GM12878 (cell line): ENCODE results near the gene DLX3. TPM values are rescaled to one million over a fixed set of nuclear protein-coding genes. Genes with fewer than 3 reads are reported as not detected.

Experiments used
- ATAC-seq: fragments of 200-7000 bp; cut with Tn5 transposase; 3 replicates; pipeline ENCODE4 v1.9.1; 2020; ENCODE audit warnings: mild to moderate bottlenecking, moderate library complexity
- BruUV-seq: library from RNA; stranded (reverse); fragments of 400-500 nt; replicated peaks from 2 replicates; lab custom pipeline; 2021; lab: Mats Ljungman, UMichigan
- CTCF ChIA-PET: fragments of 300-600 bp; sonication (Branson Sonifier 250); formaldehyde crosslinking; extraction: SDS; loops from one replicate; lab custom pipeline; 2021; ENCODE audit warnings: inconsistent platforms; lab: Yijun Ruan, JAX
- POLR2A ChIA-PET: fragments of 350-600 bp; formaldehyde crosslinking; extraction: SDS; loops from one replicate; lab custom pipeline; 2021; ENCODE audit warnings: inconsistent platforms; lab: Charles Lee
- RAD21 ChIA-PET: fragments of 300-600 bp; sonication (Branson Sonifier 250); formaldehyde crosslinking; loops from one replicate; lab custom pipeline; 2023; ENCODE audit warnings: antibody characterized with exemption; ENCODE audit not compliant: unreplicated experiment; lab: Charles Lee
- SMC1A ChIA-PET: fragments of 300-600 bp; sonication (Branson Sonifier 250); formaldehyde crosslinking; loops from one replicate; lab custom pipeline; 2023; ENCODE audit not compliant: unreplicated experiment, uncharacterized antibody; lab: Charles Lee
- DNase-seq: peaks from one replicate; pipeline ENCODE4 v3.0.0-alpha.2; 2011; ENCODE audit warnings: low read depth, low spot score
- FAIRE-seq: peaks from 3 replicates; lab custom pipeline; 2011; peaks lifted over from hg19 to GRCh38; lab: Jason Lieb, UNC
- H2AFZ ChIP-seq: 2 replicates; pipeline ENCODE4 v1.6.0; 2011; ENCODE audit warnings: low read depth, low read length, control low read depth; ENCODE audit not compliant: control insufficient read depth
- H3K27ac ChIP-seq: 2 replicates; pipeline ENCODE4 v1.5.1; 2011; ENCODE audit warnings: control low read depth; ENCODE audit not compliant: control insufficient read depth, insufficient read depth
- H3K27me3 ChIP-seq, 2 experiments: replicated peaks in 1 of 2; 2 replicates each; pipeline versions ENCODE4 v1.6.0 to v1.6.1; 2011; ENCODE audit warnings: low read length in 1 of 2; ENCODE audit not compliant: control insufficient read depth in 2 of 2, insufficient read depth in 2 of 2
- H3K36me3 ChIP-seq, 2 experiments: 2 replicates each; pipeline ENCODE4 v1.5.1; 2011; ENCODE audit warnings: low read length in 1 of 2; ENCODE audit not compliant: control insufficient read depth in 2 of 2, insufficient read depth in 2 of 2
- H3K4me1 ChIP-seq: 2 replicates; pipeline ENCODE4 v1.6.1; 2011; ENCODE audit warnings: mild to moderate bottlenecking, low read length, moderate library complexity, mixed read lengths; ENCODE audit not compliant: control insufficient read depth, insufficient read depth
- H3K4me2 ChIP-seq: 2 replicates; pipeline ENCODE4 v1.6.0; 2011; ENCODE audit warnings: control low read depth; ENCODE audit not compliant: control insufficient read depth, insufficient read depth
- H3K4me3 ChIP-seq: fragments of 200-600 bp; sonication (generic); 2 replicates; pipeline ENCODE4 v1.5.1; 2016
- H3K79me2 ChIP-seq: 2 replicates; pipeline ENCODE4 v1.6.0; 2011; ENCODE audit warnings: low read length; ENCODE audit not compliant: control insufficient read depth, insufficient read depth
- H3K9ac ChIP-seq: 2 replicates; pipeline ENCODE4 v1.8.0; 2011; ENCODE audit warnings: low read length, control low read depth, mixed read lengths; ENCODE audit not compliant: control insufficient read depth, insufficient read depth
- H3K9me3 ChIP-seq: replicated peaks from 3 replicates; pipeline ENCODE4 v1.5.1; 2011; ENCODE audit warnings: mild to moderate bottlenecking, low read length; ENCODE audit not compliant: control insufficient read depth, insufficient read depth
- H4K20me1 ChIP-seq: 2 replicates; pipeline ENCODE4 v1.6.0; 2011; ENCODE audit not compliant: control insufficient read depth, insufficient read depth
- DPF2 ChIP-seq: fragments of 450-650 bp; IDR thresholded peaks from 2 replicates; pipeline ENCODE4 v1.6.1; 2017; ENCODE audit warnings: mild to moderate bottlenecking
- EED ChIP-seq: sonication (generic); IDR thresholded peaks from 2 replicates; pipeline ENCODE4 v1.6.1; 2016; ENCODE audit warnings: antibody characterized with exemption, low read depth
- HDAC2 ChIP-seq: fragments of 200-600 bp; sonication (generic); IDR thresholded peaks from 2 replicates; pipeline ENCODE4 v1.6.1; 2017
- HDAC6 ChIP-seq: fragments of 200-600 bp; sonication (generic); IDR thresholded peaks from one replicate; pipeline ENCODE4 v1.8.0; 2017; ENCODE audit warnings: antibody characterized with exemption; ENCODE audit not compliant: unreplicated experiment
- HSF1 ChIP-seq: fragments of 150-350 bp; IDR thresholded peaks from 2 replicates; pipeline ENCODE4 v1.6.1; 2014; ENCODE audit warnings: mild to moderate bottlenecking, low read depth, low read length
- IKZF1 ChIP-seq: fragments of 450-650 bp; conservative IDR thresholded peaks from 2 replicates; pipeline ENCODE4 v1.6.1; 2017; ENCODE audit warnings: antibody characterized with exemption, mild to moderate bottlenecking
- NFXL1 ChIP-seq: fragments of 450-650 bp; IDR thresholded peaks from 2 replicates; pipeline ENCODE4 v1.6.1; 2017; ENCODE audit warnings: antibody characterized with exemption, mild to moderate bottlenecking, borderline replicate concordance
- NFYA ChIP-seq: IDR thresholded peaks from 2 replicates; pipeline ENCODE4 v1.6.1; 2011; ENCODE audit warnings: low read depth, mild to moderate bottlenecking, low read length, improper control_type of control experiment, borderline replicate concordance
- RBBP5 ChIP-seq: fragments of 200-600 bp; sonication (generic); conservative IDR thresholded peaks from 2 replicates; pipeline ENCODE4 v1.6.1; 2016
- SPI1 ChIP-seq: IDR thresholded peaks from 2 replicates; pipeline ENCODE4 v1.6.1; 2011; ENCODE audit warnings: low read depth, mild to moderate bottlenecking, low read length, moderate library complexity, borderline replicate concordance; ENCODE audit not compliant: insufficient read depth
- ZBTB11 ChIP-seq: fragments of 450-650 bp; formaldehyde crosslinking; IDR thresholded peaks from 2 replicates; pipeline ENCODE4 v1.5.0; 2022; ENCODE audit warnings: mild to moderate bottlenecking, missing genetic modification characterization
- WGBS: methylation state at CpG from one replicate; pipeline ENCODE4 v1.1.6; 2016; ENCODE audit warnings: low lambda C conversion rate; ENCODE audit not compliant: insufficient replicate concordance, insufficient coverage; ENCODE audit errors: missing lambda C conversion rate; 5-methylcytosine and 5-hydroxymethylcytosine counted together
- in situ Hi-C: fragments of 300-500 bp; cut with MboI; formaldehyde crosslinking; loops from 9 replicates; pipeline ENCODE4 v1.14.3; 2018; ENCODE audit warnings: mixed read lengths
- intact Hi-C: fragments of 100-400 bp; cut with micrococcal nuclease; formaldehyde crosslinking; loops from one replicate; pipeline ENCODE4 v1.14.2; 2022; ENCODE audit not compliant: unreplicated experiment
- polyA plus RNA-seq, 11 experiments: library from polyadenylated mRNA; depleted of rRNA in 4 of 11; unstranded in 6 of 11; stranded (reverse) in 5 of 11; fragments of >200 nt; fragmentation: Nextera tagmentation in 4 of 11; fragmentation: Illumina TruSeq in 1 of 11; extraction: Ambion mirVana in 4 of 11; extraction: Trizol in 1 of 11; gene quantifications; 1 replicate in 1 of 11; 2 replicates in 10 of 11; pipeline versions ENCODE4 v1.2.1 to v1.2.3, GENCODE V29; 2011 to 2016; ENCODE audit warnings: inconsistent platforms in 2 of 11, missing spikeins in 2 of 11, low read depth in 1 of 11
- total RNA-seq, 4 experiments: library from RNA; depleted of rRNA in 3 of 4; stranded (reverse); fragments of >200 nt in 3 of 4; fragmentation: Illumina TruSeq in 1 of 4; extraction: Trizol in 1 of 4; gene quantifications; 2 replicates each; pipeline versions ENCODE4 v1.2.1 to v1.2.3, GENCODE V29; 2013 to 2021
- TF ChIP-seq, protein P1 (sequence below): IDR thresholded peaks from 2 replicates; pipeline ENCODE4 v1.6.1; 2011; ENCODE audit warnings: low read depth, mild to moderate bottlenecking, low read length, moderate library complexity, borderline replicate concordance; ENCODE audit errors: extremely low read depth
- TF ChIP-seq, protein P2 (sequence below): fragments of 450-650 bp; IDR thresholded peaks from 2 replicates; pipeline ENCODE4 v1.6.1; 2017; ENCODE audit warnings: mild to moderate bottlenecking
- TF ChIP-seq, protein P3 (sequence below): fragments of 450-650 bp; conservative IDR thresholded peaks from 2 replicates; pipeline ENCODE4 v1.6.1; 2017; ENCODE audit warnings: mild to moderate bottlenecking, moderate library complexity

DLX3 gene
- total and polyA plus RNA-seq, 10 of the 15 experiments (the other 5 are each of a cell fraction or from before 2014, with no cell fraction given): not detected

- H3K36me3 ChIP-seq: no peaks in the 10 kb centered on the region
- no peaks in the 10 kb centered on the region; the same call in 1 of the 2 replicates for H3K4me1 ChIP-seq
- H3K4me3 ChIP-seq: no peak overlapping the region
- H2AFZ ChIP-seq: no peak overlapping the region
- H3K27ac ChIP-seq: no peak overlapping the region
- H3K4me2 ChIP-seq: no peak overlapping the region
- H3K79me2 ChIP-seq: no peaks in the 10 kb centered on the region
- in situ Hi-C loops: no loop called here
- ATAC-seq: no peak
- H3K9me3 ChIP-seq: no peaks in the 10 kb centered on the region
- H3K9ac ChIP-seq: no peak overlapping the region
- ChIA-PET POLR2A (no interaction called here), RAD21 (no interaction called here), CTCF (interaction anchor here (1.1 to 2.3 kb wide), 2 partner anchors 32 to 122 kb away, joined by 3 to 13 read pairs; no protein-coding TSS in a partner anchor), SMC1A (no interaction called here)
- H4K20me1 ChIP-seq: no peaks in the 10 kb centered on the region
- no TSS peak for BruUV-seq
- H3K27me3 ChIP-seq: peaks cover 16 to 25% of the 10 kb centered on the region in 2 experiments
- FAIRE-seq: no peak
- TF ChIP-seq RBBP5 (no peak), EED (no peak), HSF1 (no peak), IKZF1 (no peak), DPF2 (no peak), NFXL1 (no peak), ZBTB11 (CRISPR knock-in tag) (no peak), HDAC2 (no peak), NFYA (no peak), SPI1 (no peak), HDAC6 (no peak)
- TF ChIP-seq, protein P1, sequence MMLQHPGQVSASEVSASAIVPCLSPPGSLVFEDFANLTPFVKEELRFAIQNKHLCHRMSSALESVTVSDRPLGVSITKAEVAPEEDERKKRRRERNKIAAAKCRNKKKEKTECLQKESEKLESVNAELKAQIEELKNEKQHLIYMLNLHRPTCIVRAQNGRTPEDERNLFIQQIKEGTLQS: no peak
- TF ChIP-seq, protein P2, sequence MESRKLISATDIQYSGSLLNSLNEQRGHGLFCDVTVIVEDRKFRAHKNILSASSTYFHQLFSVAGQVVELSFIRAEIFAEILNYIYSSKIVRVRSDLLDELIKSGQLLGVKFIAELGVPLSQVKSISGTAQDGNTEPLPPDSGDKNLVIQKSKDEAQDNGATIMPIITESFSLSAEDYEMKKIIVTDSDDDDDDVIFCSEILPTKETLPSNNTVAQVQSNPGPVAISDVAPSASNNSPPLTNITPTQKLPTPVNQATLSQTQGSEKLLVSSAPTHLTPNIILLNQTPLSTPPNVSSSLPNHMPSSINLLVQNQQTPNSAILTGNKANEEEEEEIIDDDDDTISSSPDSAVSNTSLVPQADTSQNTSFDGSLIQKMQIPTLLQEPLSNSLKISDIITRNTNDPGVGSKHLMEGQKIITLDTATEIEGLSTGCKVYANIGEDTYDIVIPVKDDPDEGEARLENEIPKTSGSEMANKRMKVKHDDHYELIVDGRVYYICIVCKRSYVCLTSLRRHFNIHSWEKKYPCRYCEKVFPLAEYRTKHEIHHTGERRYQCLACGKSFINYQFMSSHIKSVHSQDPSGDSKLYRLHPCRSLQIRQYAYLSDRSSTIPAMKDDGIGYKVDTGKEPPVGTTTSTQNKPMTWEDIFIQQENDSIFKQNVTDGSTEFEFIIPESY: no peak
- TF ChIP-seq, protein P3, sequence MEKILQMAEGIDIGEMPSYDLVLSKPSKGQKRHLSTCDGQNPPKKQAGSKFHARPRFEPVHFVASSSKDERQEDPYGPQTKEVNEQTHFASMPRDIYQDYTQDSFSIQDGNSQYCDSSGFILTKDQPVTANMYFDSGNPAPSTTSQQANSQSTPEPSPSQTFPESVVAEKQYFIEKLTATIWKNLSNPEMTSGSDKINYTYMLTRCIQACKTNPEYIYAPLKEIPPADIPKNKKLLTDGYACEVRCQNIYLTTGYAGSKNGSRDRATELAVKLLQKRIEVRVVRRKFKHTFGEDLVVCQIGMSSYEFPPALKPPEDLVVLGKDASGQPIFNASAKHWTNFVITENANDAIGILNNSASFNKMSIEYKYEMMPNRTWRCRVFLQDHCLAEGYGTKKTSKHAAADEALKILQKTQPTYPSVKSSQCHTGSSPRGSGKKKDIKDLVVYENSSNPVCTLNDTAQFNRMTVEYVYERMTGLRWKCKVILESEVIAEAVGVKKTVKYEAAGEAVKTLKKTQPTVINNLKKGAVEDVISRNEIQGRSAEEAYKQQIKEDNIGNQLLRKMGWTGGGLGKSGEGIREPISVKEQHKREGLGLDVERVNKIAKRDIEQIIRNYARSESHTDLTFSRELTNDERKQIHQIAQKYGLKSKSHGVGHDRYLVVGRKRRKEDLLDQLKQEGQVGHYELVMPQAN: no peak
- WGBS: 20% methylated on average over 13 of the region's 16 CpGs
- intact Hi-C loops: no loop called here
- DNase-seq: no peak
These were observed 29.5 kb downstream of the DLX3 start for GRCh38 chr17:49965524-49965909.
